Pancreas (tissue), 10 donors: Measurements from ENCODE around the gene PARP4. TPM values are rescaled to one million over a fixed set of nuclear protein-coding genes. Genes with fewer than 3 reads are reported as not detected.
"Not testable (repeated sequence)": the region's sequence is repeated elsewhere in the genome, so short reads cannot be mapped to it uniquely, and the experiment has no call there.

Experiments used
- ATAC-seq, 4 donors: fragments of 200-7000 bp; cut with Tn5 transposase; one replicate each; pipeline versions ENCODE4 v1.8.0 to v1.9.1; 2020; ENCODE audit warnings: mild to moderate bottlenecking in 4 of 4, moderate library complexity in 4 of 4
- DNase-seq, 6 donors: peaks; one replicate each; pipeline ENCODE4 v3.0.0-alpha.2; 2020
- FAIRE-seq: peaks from 2 replicates; lab custom pipeline; 2012; peaks lifted over from hg19 to GRCh38; lab: Jason Lieb, UNC
- H3K27ac ChIP-seq, 4 donors: fragments of 200-600 bp; sonication (generic); 1 replicate in 3 of 4; 2 replicates in 1 of 4; pipeline versions ENCODE4 v1.5.0 to v1.8.0; 2020
- H3K27me3 ChIP-seq, 4 donors: fragments of 200-600 bp; one replicate each; pipeline ENCODE4 v1.8.0; 2021
- H3K36me3 ChIP-seq, 3 donors: fragments of 200-600 bp; sonication (generic) in 1 of 3; one replicate each; pipeline versions ENCODE4 v1.5.0 to v1.8.0; 2020 to 2021
- H3K4me1 ChIP-seq, 3 donors: fragments of 200-600 bp; one replicate each; pipeline ENCODE4 v1.8.0; 2021
- H3K4me3 ChIP-seq, 4 donors: fragments of 200-600 bp; sonication (generic) in 2 of 4; one replicate each; pipeline versions ENCODE4 v1.5.0 to v1.8.0; 2020 to 2021
- H3K9me3 ChIP-seq, 4 donors: fragments of 200-600 bp; one replicate each; pipeline ENCODE4 v1.8.0; 2021
- WGBS, 2 donors: extraction: QIAGEN DNeasy Blood & Tissue Kit; methylation state at CpG; one replicate each; pipeline ENCODE4 v1.1.7; 2013; 5-methylcytosine and 5-hydroxymethylcytosine counted together
- intact Hi-C, 3 donors: fragments of 100-400 bp; cut with DNase I; formaldehyde crosslinking; loops; one replicate each; pipeline versions ENCODE4 v1.11.1 to v1.14.2; 2022
- polyA plus RNA-seq, 2 donors: library from polyadenylated mRNA; stranded (reverse); fragments of 200-250 nt; gene quantifications; one replicate each; pipeline ENCODE4 v1.2.3, GENCODE V29; 2013
- total RNA-seq, 6 donors: library from RNA; stranded (reverse); fragmentation: NEBNext Ultra II Directional in 4 of 6; extraction: Animal tissue kit (Norgen Biotek cat#: 25700) in 4 of 6; gene quantifications; one replicate each; pipeline versions ENCODE4 v1.2.1 to v1.2.4, GENCODE V29; 2021 to 2023
- TF ChIP-seq, protein P1 (sequence below), 4 donors: fragments of 200-600 bp; sonication (generic) in 3 of 4; IDR thresholded peaks; one replicate each; pipeline versions ENCODE4 v1.5.0 to v1.8.0; 2021; ENCODE audit warnings: antibody characterized with exemption in 4 of 4
- donor health status: healthy with polysubstance abuse.
- donor health status: DM: no; HTN: no; CAD: no; lungs with moderate emphysema.
- donor health status: DM: no; HTN: no; CAD: no.
- donor health status: control.
- donor health status: control.
- donor health status: Bipolar disorder and iron deficiency.
- donor health status: DM: yes; HTN: yes; CAD: no.
- donor health status: DM: no; HTN: no; CAD: no.
- donor health status: DM: no; HTN: no; CAD: no.
- donor health status: DM: yes; HTN: yes; CAD: no.

Gene PARP4
- total and polyA plus RNA-seq, 8 donors: 7.9 to 33.4 (median 15.2) TPM

DNA sequence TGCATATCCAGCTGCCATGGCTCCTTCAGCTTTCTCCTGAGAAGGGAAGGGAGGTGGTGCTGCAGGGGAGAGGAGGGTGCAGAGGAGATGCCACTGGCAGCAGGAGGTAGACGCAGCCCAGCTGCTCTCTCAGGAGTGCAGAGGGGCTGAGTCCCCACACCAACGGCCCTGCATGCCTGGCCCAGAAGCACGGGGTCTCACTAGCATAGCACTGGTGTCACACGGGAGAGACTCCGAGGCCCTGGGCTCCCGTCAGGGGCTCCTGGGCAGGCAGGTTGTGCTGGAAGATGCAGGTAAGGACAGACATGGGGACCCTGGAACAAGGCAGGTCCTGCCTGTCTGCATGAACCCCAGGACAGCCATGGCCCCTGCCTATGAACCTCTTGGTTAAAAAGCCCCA is 123.1 kb downstream of the PARP4 start:
- Histone ChIP-seq H3K36me3 (no peaks in the 10 kb centered on the region), H3K27me3 (no peaks in the 10 kb centered on the region), H3K9me3 (no peaks in the 10 kb centered on the region), H3K4me3 (no peak overlapping the region), H3K27ac (no peak overlapping the region), H3K4me1 (no peaks in the 10 kb centered on the region)
- ATAC-seq (no peak), DNase-seq (peak in 1 of 6 donors; percentile 49), FAIRE-seq (no peak)
- TF ChIP-seq, protein P1, sequence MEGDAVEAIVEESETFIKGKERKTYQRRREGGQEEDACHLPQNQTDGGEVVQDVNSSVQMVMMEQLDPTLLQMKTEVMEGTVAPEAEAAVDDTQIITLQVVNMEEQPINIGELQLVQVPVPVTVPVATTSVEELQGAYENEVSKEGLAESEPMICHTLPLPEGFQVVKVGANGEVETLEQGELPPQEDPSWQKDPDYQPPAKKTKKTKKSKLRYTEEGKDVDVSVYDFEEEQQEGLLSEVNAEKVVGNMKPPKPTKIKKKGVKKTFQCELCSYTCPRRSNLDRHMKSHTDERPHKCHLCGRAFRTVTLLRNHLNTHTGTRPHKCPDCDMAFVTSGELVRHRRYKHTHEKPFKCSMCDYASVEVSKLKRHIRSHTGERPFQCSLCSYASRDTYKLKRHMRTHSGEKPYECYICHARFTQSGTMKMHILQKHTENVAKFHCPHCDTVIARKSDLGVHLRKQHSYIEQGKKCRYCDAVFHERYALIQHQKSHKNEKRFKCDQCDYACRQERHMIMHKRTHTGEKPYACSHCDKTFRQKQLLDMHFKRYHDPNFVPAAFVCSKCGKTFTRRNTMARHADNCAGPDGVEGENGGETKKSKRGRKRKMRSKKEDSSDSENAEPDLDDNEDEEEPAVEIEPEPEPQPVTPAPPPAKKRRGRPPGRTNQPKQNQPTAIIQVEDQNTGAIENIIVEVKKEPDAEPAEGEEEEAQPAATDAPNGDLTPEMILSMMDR (IDR thresholded peaks at IDR 0.05): no peak
- intact Hi-C loops: no loop called here
- 52 to 59% methylated on average over 6 of the region's 6 CpGs for WGBS, 2 donors

DNA sequence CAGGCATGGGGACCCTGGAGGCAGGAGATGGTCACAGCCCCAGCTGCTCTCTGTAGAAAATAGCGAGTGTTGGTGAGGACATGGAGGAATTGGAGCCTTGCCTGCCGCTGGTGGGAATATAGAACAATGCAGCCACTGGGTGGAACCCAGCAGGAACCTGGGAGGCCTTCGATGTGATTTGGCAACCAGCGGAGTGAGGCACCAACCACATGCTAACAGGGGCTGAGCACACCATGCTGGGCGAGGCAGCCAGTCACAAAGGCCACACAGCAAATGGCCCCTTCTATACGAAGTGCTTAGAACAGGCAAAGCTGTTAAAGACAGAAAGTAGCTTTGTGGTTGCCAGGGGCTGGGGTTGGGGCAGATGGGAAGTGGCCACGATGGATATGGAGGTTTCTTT is 123.8 kb downstream of the PARP4 start:
- intact Hi-C loops, H3K27ac ChIP-seq, H3K36me3 ChIP-seq, H3K4me1 ChIP-seq, FAIRE-seq, H3K4me3 ChIP-seq, H3K9me3 ChIP-seq, H3K27me3 ChIP-seq, ATAC-seq, DNase-seq: not testable (repeated sequence)
- WGBS, 2 donors: 67 to 68% methylated on average over 7 of the region's 7 CpGs

DNA sequence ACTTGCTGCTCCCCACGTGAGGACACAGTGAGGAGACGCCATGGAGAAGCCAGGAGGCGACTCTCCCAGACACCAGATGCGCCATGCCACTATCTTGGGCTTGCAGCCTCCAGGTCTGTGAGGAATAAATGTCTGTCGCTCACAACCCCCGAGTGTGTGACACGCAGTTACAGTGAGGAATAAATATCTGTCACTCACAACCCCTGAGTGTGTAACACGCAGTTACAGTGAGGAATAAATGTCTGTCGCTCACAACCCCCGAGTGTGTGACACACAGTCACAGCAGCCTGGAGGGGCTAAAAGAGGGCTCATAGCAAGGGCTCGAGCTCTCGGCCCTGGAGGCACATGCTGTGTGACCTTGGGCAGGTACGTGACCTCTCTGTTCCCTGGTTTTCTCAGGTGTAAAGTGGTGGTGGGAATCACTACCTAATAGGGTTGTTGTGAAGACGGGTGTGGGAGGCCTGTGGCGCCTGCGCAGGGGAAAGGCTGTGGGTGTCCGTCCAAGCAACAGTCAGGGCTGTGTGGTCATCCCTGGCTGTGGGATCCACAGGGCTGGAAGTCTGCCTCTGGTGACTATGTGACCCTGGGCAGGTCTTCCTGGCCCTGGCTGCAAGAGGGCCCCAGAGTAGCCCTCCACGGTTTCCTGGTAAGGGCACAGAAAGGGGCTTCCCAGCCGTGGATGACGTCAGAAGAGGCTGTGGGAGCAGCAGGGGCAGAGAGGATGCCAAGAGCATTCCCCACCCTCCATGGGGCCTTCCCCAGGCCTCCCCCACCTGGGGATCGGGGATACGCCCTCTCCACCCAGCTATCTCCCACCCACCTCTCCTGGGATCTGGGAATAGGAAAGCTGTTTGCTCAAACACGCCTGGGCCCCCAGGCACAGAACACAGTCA is 125.5 kb downstream of the PARP4 start:
- H3K4me1 ChIP-seq: no peaks in the 10 kb centered on the region
- H3K4me3 ChIP-seq: no peak overlapping the region
- H3K27me3 ChIP-seq: no peaks in the 10 kb centered on the region
- H3K36me3 ChIP-seq: no peaks in the 10 kb centered on the region
- FAIRE-seq (no peak), ATAC-seq (no peak), DNase-seq (peak in 1 of 6 donors; percentile 53)
- intact Hi-C loops: no loop called here
- WGBS, 2 donors: 72 to 80% methylated on average over 23 of the region's 23 CpGs
- TF ChIP-seq, protein P1 (IDR thresholded peaks at IDR 0.05): no peak
- H3K9me3 ChIP-seq: no peaks in the 10 kb centered on the region
- no peak overlapping the region for H3K27ac ChIP-seq

DNA sequence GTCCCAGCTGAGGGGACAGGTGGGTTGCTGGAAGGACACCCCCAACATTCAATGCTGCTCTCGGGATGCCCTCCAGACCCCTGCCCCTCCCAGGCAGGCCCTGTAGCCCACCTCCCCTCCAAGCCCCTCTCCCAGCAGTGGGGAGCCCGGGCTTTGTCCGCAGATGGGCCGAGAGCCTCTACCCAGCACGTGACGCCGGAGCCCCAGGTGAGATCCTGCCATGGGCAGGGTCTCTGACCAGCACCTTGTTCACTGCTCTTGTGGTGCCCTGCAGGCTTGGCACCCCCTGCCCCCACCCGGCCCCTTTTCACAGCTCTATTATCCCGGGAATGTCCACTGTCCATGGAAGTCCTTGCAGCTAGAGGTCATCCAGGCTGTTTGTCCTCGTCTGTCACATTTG is 126.7 kb downstream of the PARP4 start:
- Histone ChIP-seq H3K36me3 (no peaks in the 10 kb centered on the region), H3K27ac (no peak overlapping the region), H3K9me3 (no peaks in the 10 kb centered on the region), H3K4me3 (no peak overlapping the region), H3K4me1 (no peaks in the 10 kb centered on the region), H3K27me3 (no peaks in the 10 kb centered on the region)
- FAIRE-seq (no peak), ATAC-seq (no peak), DNase-seq (peak in 1 of 6 donors; percentile 50)
- intact Hi-C loops: no loop called here
- 74 to 81% methylated on average over 10 of the region's 10 CpGs for WGBS, 2 donors
- TF ChIP-seq, protein P1 (IDR thresholded peaks at IDR 0.05): no peak

DNA sequence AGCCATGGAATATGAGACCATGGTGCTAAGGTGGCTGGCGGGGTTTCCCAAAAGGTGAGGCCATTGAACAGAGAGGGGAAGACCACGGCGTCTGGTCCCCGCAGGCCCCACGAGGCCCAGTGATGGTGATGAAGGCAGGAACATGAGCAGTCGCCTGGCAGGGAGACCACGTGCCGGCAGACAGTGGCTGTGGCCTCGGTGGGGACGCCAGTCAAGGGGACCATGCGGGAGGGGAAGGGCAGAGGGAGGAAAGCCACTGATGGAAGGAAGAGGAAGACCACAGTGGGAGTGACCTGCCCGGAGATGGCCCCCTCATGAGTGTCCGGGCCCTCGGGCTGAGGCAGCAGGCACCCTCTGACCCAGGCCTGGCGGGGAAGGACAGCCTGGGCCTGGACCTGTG is 127.6 kb downstream of the PARP4 start:
- H3K9me3 ChIP-seq, FAIRE-seq, DNase-seq, H3K27ac ChIP-seq, H3K27me3 ChIP-seq, H3K4me1 ChIP-seq, ATAC-seq, intact Hi-C loops, H3K36me3 ChIP-seq, H3K4me3 ChIP-seq: not testable (repeated sequence)
- 85 to 89% methylated on average over 11 to 15 of the region's 15 CpGs for WGBS, 2 donors

DNA sequence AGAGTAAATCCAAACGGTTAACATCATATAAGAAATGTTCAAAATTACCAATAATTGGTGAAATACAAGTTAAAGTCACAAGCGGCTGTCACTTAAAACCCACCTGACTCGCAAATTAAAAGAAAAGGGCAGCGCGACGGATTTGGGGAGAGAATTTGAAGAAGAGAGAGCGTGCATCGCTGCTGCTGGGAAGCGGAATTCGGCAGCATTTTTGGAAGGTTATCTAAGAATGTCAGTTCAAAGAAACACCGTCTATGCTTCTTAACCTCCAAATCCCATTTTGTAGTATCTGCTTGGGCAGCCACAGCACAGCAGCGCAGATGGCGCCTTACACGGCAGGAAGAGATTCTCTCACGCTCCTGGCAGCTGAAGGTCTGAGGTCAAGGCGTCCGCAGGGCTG is 128.5 kb downstream of the PARP4 start:
- WGBS, 2 donors: 93 to 95% methylated on average over 17 of the region's 17 CpGs

More for the DNA sequence above, 128.5 kb downstream of the PARP4 start:
- H3K9me3 ChIP-seq, intact Hi-C loops, H3K4me1 ChIP-seq, FAIRE-seq, DNase-seq, H3K27me3 ChIP-seq, ATAC-seq, H3K4me3 ChIP-seq, H3K27ac ChIP-seq, H3K36me3 ChIP-seq: not testable (repeated sequence)
